Small intestine (tissue), 7 donors: ENCODE results near the gene ATG9B. TPM values are rescaled to one million over a fixed set of nuclear protein-coding genes. Genes with fewer than 3 reads are reported as not detected.

Experiments
- DNase-seq, 2 donors: peaks; one replicate each; pipeline versions ENCODE4 v3.0.0 to v3.0.0-alpha.2; 2013
- FAIRE-seq: peaks from 2 replicates; lab custom pipeline; 2012; peaks lifted over from hg19 to GRCh38; lab: Jason Lieb, UNC
- H3K27ac ChIP-seq, 3 donors: one replicate each; pipeline ENCODE4 v1.5.1; 2013; ENCODE audit warnings: low read length in 2 of 3, mild to moderate bottlenecking in 2 of 3, control low read depth in 1 of 3, inconsistent platforms in 1 of 3, low read depth in 1 of 3, moderate library complexity in 1 of 3
- H3K27me3 ChIP-seq, 3 donors: one replicate each; pipeline ENCODE4 v1.6.1; 2013; ENCODE audit warnings: low read length in 3 of 3, inconsistent platforms in 1 of 3; ENCODE audit not compliant: control insufficient read depth in 3 of 3, insufficient read depth in 3 of 3
- H3K36me3 ChIP-seq, 3 donors: one replicate each; pipeline ENCODE4 v1.6.1; 2013; ENCODE audit warnings: low read length in 3 of 3, inconsistent platforms in 1 of 3, low read depth in 1 of 3, mild to moderate bottlenecking in 1 of 3, moderate library complexity in 1 of 3; ENCODE audit not compliant: control insufficient read depth in 3 of 3, insufficient read depth in 2 of 3
- H3K4me1 ChIP-seq, 3 donors: one replicate each; pipeline ENCODE4 v1.6.1; 2013; ENCODE audit warnings: low read length in 2 of 3, inconsistent platforms in 1 of 3, low read depth in 1 of 3, mild to moderate bottlenecking in 1 of 3, moderate library complexity in 1 of 3; ENCODE audit not compliant: control insufficient read depth in 3 of 3, insufficient read depth in 2 of 3
- H3K4me3 ChIP-seq, 3 donors: one replicate each; pipeline ENCODE4 v1.5.1; 2013; ENCODE audit warnings: low read length in 3 of 3, control low read depth in 1 of 3, inconsistent platforms in 1 of 3, low read depth in 1 of 3, mild to moderate bottlenecking in 1 of 3, moderate library complexity in 1 of 3
- H3K9me3 ChIP-seq, 2 donors: one replicate each; pipeline ENCODE4 v1.6.1; 2013; ENCODE audit warnings: low read depth in 1 of 2, low read length in 1 of 2; ENCODE audit not compliant: control insufficient read depth in 2 of 2, insufficient read depth in 1 of 2
- WGBS, 3 donors: extraction: QIAGEN DNeasy Blood & Tissue Kit; methylation state at CpG; one replicate each; pipeline ENCODE4 v1.1.7; 2013; 5-methylcytosine and 5-hydroxymethylcytosine counted together
- polyA plus RNA-seq, 4 donors: library from polyadenylated mRNA; stranded (reverse) in 3 of 4; unstranded in 1 of 4; fragments of 200-250 nt in 3 of 4; fragments of 120-200 nt in 1 of 4; gene quantifications; one replicate each; pipeline versions ENCODE4 v1.2.1 to v1.2.3, GENCODE V29; 2013
- donor health status: healthy with polysubstance abuse.
- donor health status: control.
- donor health status: control.
- donor health status: Bipolar disorder and iron deficiency.
- donor health status: healthy.

ATG9B gene
- polyA plus RNA-seq, 4 donors, result 0.22 to 1.6 (median 0.77) TPM

DNA sequence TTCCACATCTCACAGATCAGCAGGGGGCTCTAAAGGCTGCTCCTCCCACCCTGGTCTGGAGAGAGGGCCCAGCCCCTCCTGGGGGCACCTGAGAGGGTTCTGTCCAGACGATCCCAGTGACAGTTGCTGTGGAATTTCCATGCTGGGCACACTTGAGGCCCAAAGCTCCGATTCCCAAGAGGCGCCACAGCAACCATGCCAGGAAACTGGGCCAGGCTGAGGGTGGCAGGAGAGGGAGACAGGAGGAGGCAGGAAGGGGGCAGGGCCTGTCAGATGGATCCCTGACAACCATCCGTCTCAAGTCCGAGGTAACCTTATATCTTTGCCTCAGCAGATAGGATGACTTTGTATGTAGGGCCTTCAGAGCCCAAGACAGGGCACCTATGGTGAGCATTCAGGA, 37.7 kb downstream of the ATG9B start:
- DNase-seq (no peak), FAIRE-seq (no peak)
- 67 to 78% (median 72%) methylated on average over 5 of the region's 5 CpGs for WGBS, 3 donors
- H3K27me3 ChIP-seq, result peaks cover 0 to 4% (median 2%) of the 10 kb centered on the region in 3 donors
- H3K9me3 ChIP-seq, result peaks cover 0 to 17% of the 10 kb centered on the region in 2 donors
- no peak overlapping the region for H3K4me3 ChIP-seq
- H3K4me1 ChIP-seq, result peaks cover 0 to 12% (median 0%) of the 10 kb centered on the region in 3 donors
- no peaks in the 10 kb centered on the region for H3K36me3 ChIP-seq
- no peak overlapping the region for H3K27ac ChIP-seq

DNA sequence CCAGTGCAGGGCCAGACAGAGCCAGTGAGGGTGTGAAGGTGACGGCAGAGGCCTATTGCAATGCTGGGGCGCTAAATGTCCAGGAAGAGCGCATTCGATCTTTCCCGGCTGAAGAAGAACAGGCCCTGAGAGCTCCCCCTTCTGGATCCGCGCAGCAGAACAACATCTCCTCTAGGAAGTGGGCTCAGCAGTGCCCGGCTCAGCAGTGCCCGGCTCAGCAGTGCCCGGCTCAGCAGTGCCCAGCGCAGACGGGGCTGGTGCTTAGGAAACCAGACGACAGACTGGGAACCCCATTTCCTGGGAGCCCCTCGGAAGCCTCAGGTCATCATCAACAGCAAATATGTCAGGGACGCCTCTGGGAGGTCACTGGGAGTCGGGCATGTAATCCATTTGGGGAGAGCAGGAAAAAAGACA, 38.2 kb downstream of the ATG9B start:
- Histone ChIP-seq H3K4me1 (peaks cover 0 to 12% (median 0%) of the 10 kb centered on the region in 3 donors), H3K9me3 (peaks cover 0 to 13% of the 10 kb centered on the region in 2 donors), H3K27ac (no peak overlapping the region), H3K4me3 (no peak overlapping the region), H3K27me3 (peaks cover 0 to 9% (median 3%) of the 10 kb centered on the region in 3 donors), H3K36me3 (no peaks in the 10 kb centered on the region)
- FAIRE-seq (no peak), DNase-seq (peak; percentile 70 to 80)
- WGBS, 3 donors, result 6 to 8% (median 8%) methylated on average over 16 of the region's 16 CpGs

DNA sequence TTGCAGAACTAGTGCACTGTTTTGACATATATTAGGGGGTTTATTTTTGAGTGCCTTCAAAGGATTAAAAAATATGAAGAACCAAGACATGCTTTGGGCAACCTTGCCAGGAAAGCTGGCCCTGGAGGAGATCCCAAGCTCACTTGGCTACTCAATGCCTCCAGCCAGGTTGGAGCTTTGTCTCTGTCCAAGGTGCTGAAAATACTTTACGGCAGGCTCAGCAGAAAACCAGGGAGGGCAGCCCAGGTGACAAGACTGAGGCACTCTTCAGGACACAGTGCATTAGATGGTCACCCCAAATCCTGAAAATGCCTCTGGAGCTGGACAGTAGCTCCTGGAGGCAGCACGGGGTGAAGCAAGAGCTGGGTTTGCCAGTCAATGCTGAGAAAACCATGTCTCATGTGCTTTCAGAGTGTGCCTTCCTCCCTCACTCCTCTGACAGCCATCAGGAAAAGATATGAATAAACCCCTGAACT, 40.4 kb downstream of the ATG9B start:
- DNase-seq (peak; percentile 38 to 78), FAIRE-seq (no peak)
- peaks cover 0 to 17% (median 0%) of the 10 kb centered on the region in 3 donors for H3K4me1 ChIP-seq

DNA sequence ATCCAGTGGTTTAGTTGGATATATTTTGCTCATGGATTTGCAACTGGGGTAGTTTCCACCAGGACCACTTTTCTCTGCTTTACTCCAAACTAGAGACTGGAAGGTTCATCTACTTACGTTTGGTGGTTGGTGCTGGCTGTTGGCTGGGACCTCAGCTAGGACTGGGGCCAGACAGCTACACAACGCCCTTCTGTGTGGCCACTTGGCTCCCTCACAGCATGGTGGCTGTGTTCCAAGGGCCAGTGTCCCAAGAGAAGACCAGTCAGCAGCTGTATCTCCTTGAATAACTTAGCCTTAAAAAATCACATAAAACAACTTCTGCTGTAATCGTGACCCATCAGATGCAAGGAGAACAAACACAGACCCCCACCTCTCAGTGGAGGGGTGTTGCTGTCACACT, 41.9 kb downstream of the ATG9B start:
- H3K4me1 ChIP-seq, result peaks cover 0 to 15% (median 5%) of the 10 kb centered on the region in 3 donors
- H3K27ac ChIP-seq, result no peak overlapping the region
- H3K4me3 ChIP-seq, result no peak overlapping the region
- H3K36me3 ChIP-seq, result no peaks in the 10 kb centered on the region
- peaks cover 0 to 38% (median 6%) of the 10 kb centered on the region in 3 donors for H3K27me3 ChIP-seq
- FAIRE-seq, result no peak
- no peak for DNase-seq
- no peaks in the 10 kb centered on the region for H3K9me3 ChIP-seq
- 28 to 43% (median 35%) methylated on average over 3 of the region's 3 CpGs for WGBS, 3 donors

More for the DNA sequence above, 40.4 kb downstream of the ATG9B start:
- peaks cover 0 to 29% (median 6%) of the 10 kb centered on the region in 3 donors for H3K27me3 ChIP-seq
- WGBS, 3 donors, result 3 to 9% (median 6%) methylated on average over 2 of the region's 2 CpGs
- H3K9me3 ChIP-seq, result no peaks in the 10 kb centered on the region
- no peak overlapping the region for H3K4me3 ChIP-seq
- no peak overlapping the region for H3K27ac ChIP-seq
- no peaks in the 10 kb centered on the region for H3K36me3 ChIP-seq

DNA sequence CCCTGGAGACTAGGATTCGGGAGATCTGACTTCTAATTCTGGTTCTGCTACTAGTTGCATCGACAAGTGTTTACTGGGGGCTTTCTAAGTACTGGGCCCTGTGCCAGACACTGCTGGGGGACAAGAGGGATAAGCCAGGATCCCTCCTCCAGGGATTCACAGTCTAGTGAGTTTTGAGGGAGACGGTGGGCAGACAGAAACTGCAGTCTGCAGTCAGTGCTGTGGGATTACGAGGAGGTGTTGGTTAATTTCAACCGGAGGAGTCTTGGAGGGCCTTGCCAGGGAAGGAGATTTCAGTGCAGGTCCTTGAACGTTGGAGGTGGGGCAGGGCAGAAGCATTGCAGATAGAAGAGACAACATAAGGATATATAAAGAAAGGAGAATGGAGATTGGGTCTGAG, 42.6 kb downstream of the ATG9B start:
- Histone ChIP-seq H3K4me3 (no peak overlapping the region), H3K36me3 (no peaks in the 10 kb centered on the region), H3K27me3 (peaks cover 0 to 45% (median 6%) of the 10 kb centered on the region in 3 donors), H3K27ac (no peak overlapping the region), H3K9me3 (no peaks in the 10 kb centered on the region), H3K4me1 (peaks cover 0 to 22% (median 5%) of the 10 kb centered on the region in 3 donors)
- no peak for DNase-seq
- 61 to 72% (median 69%) methylated on average over 5 to 6 of the region's 6 CpGs for WGBS, 3 donors
- FAIRE-seq, result no peak

DNA sequence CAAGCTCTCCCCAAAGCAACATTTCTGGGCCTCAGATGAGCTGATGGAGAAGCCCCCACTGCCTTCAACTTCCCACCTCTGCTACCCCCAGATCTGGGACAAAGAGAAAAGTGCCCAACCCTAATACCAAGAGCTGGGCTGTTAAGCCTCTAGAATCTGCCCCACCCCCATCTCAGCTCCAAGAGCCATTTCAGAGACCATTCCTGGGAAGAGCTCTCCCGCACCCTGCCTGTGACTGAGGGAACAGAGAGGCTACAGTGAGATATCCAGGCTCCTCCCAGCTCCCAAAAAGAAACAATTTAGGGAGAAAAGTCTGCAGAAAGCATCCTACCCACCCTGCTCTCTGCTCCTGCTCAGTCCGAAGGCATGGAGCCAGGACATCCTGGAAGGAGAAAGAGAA, 43.6 kb downstream of the ATG9B start:
- Histone ChIP-seq H3K4me1 (peaks cover 0 to 31% (median 5%) of the 10 kb centered on the region in 3 donors), H3K27ac (no peak overlapping the region), H3K36me3 (no peaks in the 10 kb centered on the region), H3K4me3 (no peak overlapping the region), H3K9me3 (no peaks in the 10 kb centered on the region), H3K27me3 (peaks cover 0 to 51% (median 9%) of the 10 kb centered on the region in 3 donors)
- DNase-seq (no peak), FAIRE-seq (no peak)
- WGBS, 3 donors, result 30 to 39% (median 33%) methylated on average over 2 of the region's 2 CpGs

DNA sequence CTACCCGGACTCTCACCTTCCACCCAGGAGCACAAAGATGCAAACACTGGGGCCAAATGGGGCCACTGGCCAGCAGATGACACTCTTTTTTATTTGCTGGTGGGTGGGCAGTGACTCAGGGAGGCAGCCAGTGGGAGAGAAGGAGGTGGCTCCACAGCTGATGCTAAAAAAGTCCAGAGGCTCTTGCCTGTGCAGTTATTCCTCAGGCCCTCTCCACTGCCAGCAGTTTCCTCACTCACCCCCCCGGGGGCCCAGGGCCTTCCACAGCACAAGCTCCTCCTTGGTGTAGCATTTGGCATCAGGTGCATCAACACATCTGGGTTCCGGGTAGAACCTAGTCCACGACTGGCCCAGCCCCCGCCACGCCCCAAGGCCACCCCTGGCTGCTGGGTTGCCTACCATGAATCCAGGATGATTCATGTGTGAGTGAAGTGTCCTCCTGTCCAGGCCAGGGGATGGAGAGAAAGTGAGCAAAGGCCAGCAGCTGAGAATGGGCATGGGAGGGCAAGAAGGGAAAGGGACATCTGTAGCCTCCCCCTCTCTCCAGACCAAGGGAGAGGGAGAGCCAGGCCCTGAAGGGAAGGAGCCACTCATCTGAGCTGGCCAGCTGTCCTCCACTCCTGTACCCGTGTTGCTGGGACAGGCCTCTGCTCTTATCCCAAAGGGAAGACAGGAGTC, 44.4 kb downstream of the ATG9B start:
- FAIRE-seq (no peak), DNase-seq (no peak)
- Histone ChIP-seq H3K4me1 (peaks cover 0 to 38% (median 9%) of the 10 kb centered on the region in 3 donors), H3K36me3 (no peaks in the 10 kb centered on the region), H3K9me3 (no peaks in the 10 kb centered on the region), H3K27ac (peak overlapping the region in 1 of 3 donors; percentile 33), H3K27me3 (peaks cover 0 to 54% (median 9%) of the 10 kb centered on the region in 3 donors), H3K4me3 (no peak overlapping the region)
- 8 to 35% (median 25%) methylated on average over 7 of the region's 7 CpGs for WGBS, 3 donors

DNA sequence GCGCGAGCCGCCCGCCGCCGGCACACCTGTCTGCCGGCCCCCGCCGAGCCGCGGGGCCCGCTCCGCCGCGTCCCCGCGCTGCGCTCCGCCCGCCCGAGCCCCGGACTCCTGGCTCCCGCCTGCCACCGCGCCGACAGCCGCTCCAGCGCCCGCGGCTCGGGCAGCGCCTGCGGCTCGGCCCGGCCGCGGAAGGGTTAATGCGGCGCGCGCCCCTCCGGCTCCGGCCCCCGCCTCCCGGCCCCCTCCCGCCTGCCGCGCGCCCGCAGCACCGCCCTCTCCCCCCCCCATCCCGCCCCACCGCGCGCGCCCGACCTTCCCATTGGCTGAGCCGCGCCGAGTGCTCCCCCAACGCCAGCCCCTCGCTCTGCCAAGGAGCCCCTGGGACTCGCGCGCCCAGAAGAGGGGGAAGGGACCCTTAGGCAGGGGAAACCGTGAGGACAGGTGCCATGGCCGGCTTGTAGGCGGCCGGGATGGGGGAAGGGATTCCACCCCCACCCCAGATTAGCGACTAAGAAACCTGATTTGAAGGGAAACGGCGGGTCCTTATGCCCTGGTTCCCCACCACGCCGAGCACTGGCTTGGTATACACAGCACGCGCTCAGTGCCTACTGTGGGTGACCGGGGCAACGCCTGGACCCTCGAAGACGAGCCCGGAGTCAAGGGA, 46.0 kb downstream of the ATG9B start, which contains the start of gene KCNH2:
KCNH2 (minus strand) TSS at position 196 of the 664 bp plus-strand sequence. CDS start 408 bp downstream, outside the sequence.
- peak within 1 kb of the TSS in 2 of 3 donors; percentile 39 to 48 for H3K4me3 ChIP-seq
- peaks cover 0 to 57% (median 9%) of the 10 kb centered on the region in 3 donors for H3K27me3 ChIP-seq
- H3K36me3 ChIP-seq, result peaks cover 0 to 4% (median 0%) of the 10 kb centered on the region in 3 donors
- peak within 1 kb of the TSS in 2 of 3 donors; percentile 19 to 64 for H3K27ac ChIP-seq
- peaks cover 0 to 50% (median 9%) of the 10 kb centered on the region in 3 donors for H3K4me1 ChIP-seq
- peak in 1 of 2 donors; percentile 61 for DNase-seq
- no peaks in the 10 kb centered on the region for H3K9me3 ChIP-seq
- no peak for FAIRE-seq
- 0 to 2% (median 1%) methylated on average over 39 to 80 of the region's 81 CpGs for WGBS, 3 donors
